ENCODE data around the gene SLMAP.

SLMAP gene

DNA sequence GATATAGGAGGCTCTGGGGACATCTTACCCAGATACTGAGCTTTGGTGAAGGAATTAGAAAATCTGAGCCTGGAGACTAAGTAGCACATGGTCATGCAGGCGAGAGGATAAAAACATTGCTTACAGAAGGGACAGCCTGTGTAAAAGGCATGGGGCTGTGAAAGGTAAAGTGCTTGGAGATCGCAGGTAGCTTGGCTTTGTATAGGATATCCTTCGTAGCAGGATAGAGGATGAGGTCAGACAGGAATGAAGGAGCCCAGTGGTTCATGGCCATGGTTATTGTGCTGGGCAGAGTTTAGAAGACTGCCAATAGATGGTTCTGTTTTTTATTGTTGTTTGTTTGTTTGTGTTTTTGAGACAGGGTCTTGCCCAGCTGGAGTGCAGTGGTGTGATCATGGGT lies 82.5 kb downstream of the SLMAP start:
- TF ChIP-seq, protein P1, sequence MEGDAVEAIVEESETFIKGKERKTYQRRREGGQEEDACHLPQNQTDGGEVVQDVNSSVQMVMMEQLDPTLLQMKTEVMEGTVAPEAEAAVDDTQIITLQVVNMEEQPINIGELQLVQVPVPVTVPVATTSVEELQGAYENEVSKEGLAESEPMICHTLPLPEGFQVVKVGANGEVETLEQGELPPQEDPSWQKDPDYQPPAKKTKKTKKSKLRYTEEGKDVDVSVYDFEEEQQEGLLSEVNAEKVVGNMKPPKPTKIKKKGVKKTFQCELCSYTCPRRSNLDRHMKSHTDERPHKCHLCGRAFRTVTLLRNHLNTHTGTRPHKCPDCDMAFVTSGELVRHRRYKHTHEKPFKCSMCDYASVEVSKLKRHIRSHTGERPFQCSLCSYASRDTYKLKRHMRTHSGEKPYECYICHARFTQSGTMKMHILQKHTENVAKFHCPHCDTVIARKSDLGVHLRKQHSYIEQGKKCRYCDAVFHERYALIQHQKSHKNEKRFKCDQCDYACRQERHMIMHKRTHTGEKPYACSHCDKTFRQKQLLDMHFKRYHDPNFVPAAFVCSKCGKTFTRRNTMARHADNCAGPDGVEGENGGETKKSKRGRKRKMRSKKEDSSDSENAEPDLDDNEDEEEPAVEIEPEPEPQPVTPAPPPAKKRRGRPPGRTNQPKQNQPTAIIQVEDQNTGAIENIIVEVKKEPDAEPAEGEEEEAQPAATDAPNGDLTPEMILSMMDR (conservative IDR thresholded peaks at IDR 0.05; ENCODE audit: control insufficient read depth, insufficient read depth, low read depth, low read length), result no peak
- DNase-seq (ENCODE audit: low read depth), result no peak

DNA sequence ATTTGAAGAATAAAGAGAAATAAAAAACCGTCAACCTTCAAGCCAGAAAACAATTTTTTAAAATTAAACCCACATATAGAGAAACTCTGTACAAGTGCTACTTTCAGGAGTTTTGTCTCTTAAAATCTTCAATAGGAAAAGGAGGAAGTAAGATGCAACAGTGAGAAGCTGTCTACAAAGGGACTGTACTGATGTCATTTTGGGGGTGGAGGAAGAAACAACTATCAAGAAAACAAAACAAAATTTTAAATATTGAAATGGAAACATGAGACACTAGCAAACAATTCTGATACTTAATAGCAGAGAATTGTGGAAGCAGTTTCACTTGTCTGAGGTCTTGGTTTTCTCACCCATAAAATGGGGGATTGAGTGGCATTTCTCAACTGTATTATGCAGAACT lies 84.4 kb downstream of the SLMAP start:
- no peak for DNase-seq (ENCODE audit: low read depth)
- H3K4me3 ChIP-seq (ENCODE audit: control insufficient read depth, low read depth, low read length), result no peak overlapping the region
- TF ChIP-seq, protein P1 (conservative IDR thresholded peaks at IDR 0.05; ENCODE audit: control insufficient read depth, insufficient read depth, low read depth, low read length), result no peak

More for the DNA sequence above, 82.5 kb downstream of the SLMAP start:
- no peak overlapping the region for H3K4me3 ChIP-seq (ENCODE audit: control insufficient read depth, low read depth, low read length)

DNA sequence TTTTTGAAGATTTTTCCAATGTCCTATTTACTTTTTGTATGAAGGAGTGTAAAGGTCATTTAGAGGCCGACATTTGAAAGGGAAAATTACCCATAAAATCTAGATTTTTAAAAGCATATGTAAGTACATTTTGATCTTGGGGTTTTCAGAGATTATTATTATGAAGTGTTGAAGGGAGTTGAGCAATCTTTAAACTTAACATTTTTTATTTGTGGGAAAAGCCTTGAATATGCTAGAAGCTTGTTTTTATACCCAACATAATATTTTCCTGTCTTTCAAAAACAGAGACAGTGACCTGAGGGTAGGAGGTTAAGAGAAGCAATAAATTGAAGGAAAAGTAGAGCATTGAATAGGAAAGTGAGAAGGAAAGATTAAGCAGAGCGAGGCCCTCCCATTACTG lies 85.7 kb downstream of the SLMAP start:
- TF ChIP-seq, protein P1 (conservative IDR thresholded peaks at IDR 0.05; ENCODE audit: control insufficient read depth, insufficient read depth, low read depth, low read length), result no peak
- no peak for DNase-seq (ENCODE audit: low read depth)
- no peak overlapping the region for H3K4me3 ChIP-seq (ENCODE audit: control insufficient read depth, low read depth, low read length)

DNA sequence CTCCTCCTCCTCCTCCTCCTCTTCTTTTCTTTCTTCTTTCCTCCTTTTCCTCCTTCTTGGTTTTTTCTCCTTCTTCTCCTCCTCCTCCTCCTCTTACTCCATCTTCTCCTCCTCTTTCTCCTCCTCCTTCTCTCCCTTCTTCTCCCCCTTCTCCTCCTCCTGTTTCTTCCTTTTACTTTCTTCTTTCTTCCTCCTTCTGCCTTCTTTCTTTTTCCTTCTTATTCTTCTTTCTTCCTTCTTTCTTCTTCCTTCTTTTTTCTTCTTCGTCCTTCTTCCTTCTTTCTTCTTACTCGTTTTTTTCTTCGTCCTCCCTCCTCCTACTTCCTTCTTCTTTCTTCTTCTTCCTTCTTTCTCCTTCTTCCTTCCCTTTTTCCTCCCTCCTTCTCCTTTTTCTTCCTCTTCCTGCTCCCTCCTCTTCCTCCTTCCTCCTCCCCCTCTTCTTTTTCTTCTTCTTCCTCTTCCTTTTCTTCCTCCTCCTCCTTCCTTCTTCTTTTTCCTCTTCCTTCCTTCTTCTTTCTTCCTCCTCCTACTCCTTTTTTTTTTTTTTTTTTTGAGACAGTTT lies 92.1 kb downstream of the SLMAP start:
- TF ChIP-seq, protein P1 (conservative IDR thresholded peaks at IDR 0.05; ENCODE audit: control insufficient read depth, insufficient read depth, low read depth, low read length), result no peak
- no peak for DNase-seq (ENCODE audit: low read depth)

GRCh38 chr3:57851304-57851703 lies 95.2 kb downstream of the SLMAP start:
- no peak for DNase-seq (ENCODE audit: low read depth)
- TF ChIP-seq, protein P1 (conservative IDR thresholded peaks at IDR 0.05; ENCODE audit: control insufficient read depth, insufficient read depth, low read depth, low read length), result no peak
- H3K4me3 ChIP-seq (ENCODE audit: control insufficient read depth, low read depth, low read length), result no peak overlapping the region

More for the DNA sequence above, 92.1 kb downstream of the SLMAP start:
- no peak overlapping the region for H3K4me3 ChIP-seq (ENCODE audit: control insufficient read depth, low read depth, low read length)

GRCh38 chr3:57852896-57853295 lies 96.8 kb downstream of the SLMAP start:
- DNase-seq (ENCODE audit: low read depth), result peak; percentile 46
- TF ChIP-seq, protein P1 (conservative IDR thresholded peaks at IDR 0.05; ENCODE audit: control insufficient read depth, insufficient read depth, low read depth, low read length), result peak; percentile 30
- H3K4me3 ChIP-seq (ENCODE audit: control insufficient read depth, low read depth, low read length), result no peak overlapping the region

GRCh38 chr3:57855281-57855680 lies 99.2 kb downstream of the SLMAP start:
- no peak overlapping the region for H3K4me3 ChIP-seq (ENCODE audit: control insufficient read depth, low read depth, low read length)
- peak; percentile 61 for DNase-seq (ENCODE audit: low read depth)
- TF ChIP-seq, protein P1 (conservative IDR thresholded peaks at IDR 0.05; ENCODE audit: control insufficient read depth, insufficient read depth, low read depth, low read length), result no peak

All from fibroblast of mammary gland (primary cell).